SJSA1 (cell line): ENCODE measurements around the gene ITPRID1. TPM values are rescaled to one million over a fixed set of nuclear protein-coding genes. Genes with fewer than 3 reads are reported as not detected.
"Not testable (repeated sequence)": the region's sequence is repeated elsewhere in the genome, so short reads cannot be mapped to it uniquely, and the experiment has no call there.

Experiments
- DNase-seq, 2 experiments: peaks; one replicate each; pipeline ENCODE4 v3.0.0-alpha.2; 2015 to 2020; ENCODE audit warnings: low spot score in 2 of 2, low read depth in 1 of 2
- H3K27ac ChIP-seq: fragments of 250-450 bp; sonication (Bioruptor Pico); 2 replicates; pipeline ENCODE4 v1.5.1; 2020; ENCODE audit warnings: mild to moderate bottlenecking, moderate library complexity
- H3K27me3 ChIP-seq: fragments of 250-450 bp; sonication (Bioruptor Pico); replicated peaks from 2 replicates; pipeline ENCODE4 v1.5.1; 2020; ENCODE audit warnings: mild to moderate bottlenecking, moderate library complexity
- H3K36me3 ChIP-seq: fragments of 250-450 bp; sonication (Bioruptor Pico); 2 replicates; pipeline ENCODE4 v1.5.1; 2020; ENCODE audit warnings: mild to moderate bottlenecking
- H3K4me1 ChIP-seq: fragments of 250-450 bp; sonication (Bioruptor Pico); replicated peaks from 2 replicates; pipeline ENCODE4 v1.6.1; 2021; ENCODE audit warnings: mild to moderate bottlenecking
- H3K4me3 ChIP-seq: fragments of 250-450 bp; sonication (Bioruptor Pico); 2 replicates; pipeline ENCODE4 v1.5.1; 2020; ENCODE audit warnings: mild to moderate bottlenecking
- H3K9me3 ChIP-seq: fragments of 250-450 bp; sonication (Bioruptor Pico); replicated peaks from 2 replicates; pipeline ENCODE4 v1.5.1; 2020; ENCODE audit warnings: mild to moderate bottlenecking
- total RNA-seq: library from RNA; depleted of rRNA; stranded (reverse); fragments of >200 nt; shearing (Covaris generic); gene quantifications from 2 replicates; pipeline ENCODE4 v1.2.3, GENCODE V29; 2014; rRNA removed

The ITPRID1 gene
- not detected in 2 replicates for total RNA-seq

GRCh38 chr7:31513790-31514189 lies at the start of gene ITPRID1:
Gene ITPRID1, plus strand, starts transcription at chr7:31514090. Its CDS starts 38,935 bp downstream, at chr7:31553025.
- Histone ChIP-seq H3K9me3 (no peaks in the 10 kb centered on the region), H3K27ac (no peak within 1 kb of the TSS), H3K36me3 (no peaks in the 10 kb centered on the region), H3K4me3 (no peak within 1 kb of the TSS), H3K27me3 (no peaks in the 10 kb centered on the region), H3K4me1 (no peaks in the 10 kb centered on the region)
- DNase-seq = no peak

- no peaks in the 10 kb centered on the region for H3K4me1 ChIP-seq
- H3K36me3 ChIP-seq = no peaks in the 10 kb centered on the region
- DNase-seq = no peak
- no peak overlapping the region for H3K4me3 ChIP-seq
- no peak overlapping the region for H3K27ac ChIP-seq
- peaks cover 10% of the 10 kb centered on the region; the same call in 1 of the 2 replicates for H3K27me3 ChIP-seq
- H3K9me3 ChIP-seq = no peaks in the 10 kb centered on the region
Measured at GRCh38 chr7:31464601-31465000, 49.3 kb upstream of the ITPRID1 start.

DNA sequence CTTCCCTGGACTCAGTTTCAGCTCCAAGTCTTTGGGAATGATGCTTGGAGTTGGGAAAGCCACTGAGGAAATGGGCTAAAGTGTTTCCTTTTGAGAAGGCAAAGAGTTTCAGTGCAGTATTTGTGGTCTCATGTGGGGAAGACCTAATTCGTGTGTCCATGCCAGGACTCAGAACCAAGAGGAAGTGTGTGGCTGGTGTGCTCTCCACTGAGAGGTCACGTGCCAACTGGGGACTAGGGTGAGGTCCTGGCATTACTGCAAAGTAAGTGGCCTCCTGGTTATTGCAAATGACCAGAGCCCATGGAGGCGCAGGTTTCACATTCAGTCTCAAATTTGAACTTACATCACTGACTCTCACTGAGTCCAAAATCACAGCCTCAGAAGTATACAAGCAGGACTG lies 48.6 kb upstream of the ITPRID1 start:
- H3K4me3 ChIP-seq = no peak overlapping the region
- H3K27me3 ChIP-seq = peaks cover 6% of the 10 kb centered on the region; the same call in 1 of the 2 replicates
- no peaks in the 10 kb centered on the region for H3K4me1 ChIP-seq
- H3K9me3 ChIP-seq = no peaks in the 10 kb centered on the region
- DNase-seq = no peak
- H3K27ac ChIP-seq = no peak overlapping the region
- no peaks in the 10 kb centered on the region for H3K36me3 ChIP-seq

DNA sequence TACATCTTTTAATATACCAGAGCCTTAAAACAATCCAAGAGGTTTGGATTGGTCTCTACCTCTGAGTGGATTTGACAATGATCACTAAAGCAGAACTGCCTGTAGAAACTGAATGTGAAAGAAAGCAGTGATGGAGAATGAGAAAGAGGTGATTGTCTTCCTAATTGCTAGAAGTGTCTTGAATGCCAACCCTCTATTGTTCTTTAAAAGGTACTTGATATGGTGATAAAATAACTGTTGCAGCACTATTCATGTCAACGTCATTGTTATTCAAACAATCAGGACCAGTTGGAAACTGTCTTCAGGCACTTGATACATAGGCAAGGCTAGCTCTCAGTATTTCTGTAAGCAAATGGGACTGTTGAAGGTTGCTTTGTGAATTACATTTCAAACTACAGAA lies 47.9 kb upstream of the ITPRID1 start:
- H3K36me3 ChIP-seq = no peaks in the 10 kb centered on the region
- no peaks in the 10 kb centered on the region for H3K4me1 ChIP-seq
- peaks cover 6% of the 10 kb centered on the region; the same call in 1 of the 2 replicates for H3K27me3 ChIP-seq
- H3K27ac ChIP-seq = no peak overlapping the region
- no peak overlapping the region for H3K4me3 ChIP-seq
- DNase-seq = no peak
- H3K9me3 ChIP-seq = no peaks in the 10 kb centered on the region

DNA sequence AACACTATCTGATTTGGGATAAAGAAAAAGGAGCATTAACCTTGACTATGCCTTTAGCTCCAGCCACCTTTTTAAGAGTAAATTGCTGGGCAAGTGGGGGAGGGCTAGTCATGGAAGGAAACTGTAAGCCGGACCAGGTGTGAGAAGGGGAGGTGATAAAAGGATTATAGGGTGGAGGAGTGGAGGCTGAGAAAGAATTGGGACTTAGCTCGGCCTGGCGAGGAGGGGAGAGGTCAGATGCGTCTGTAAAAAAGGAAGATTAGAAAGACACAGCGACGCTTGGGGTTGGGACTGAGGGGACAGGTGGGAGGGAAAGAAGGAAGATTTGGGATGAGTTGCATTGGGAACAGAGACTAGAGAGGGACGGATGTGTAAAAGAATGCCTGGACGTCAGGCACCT lies 43.0 kb upstream of the ITPRID1 start:
- not testable (repeated sequence) for H3K4me1 ChIP-seq, H3K27ac ChIP-seq, DNase-seq, H3K36me3 ChIP-seq, H3K4me3 ChIP-seq, H3K9me3 ChIP-seq, H3K27me3 ChIP-seq

DNA sequence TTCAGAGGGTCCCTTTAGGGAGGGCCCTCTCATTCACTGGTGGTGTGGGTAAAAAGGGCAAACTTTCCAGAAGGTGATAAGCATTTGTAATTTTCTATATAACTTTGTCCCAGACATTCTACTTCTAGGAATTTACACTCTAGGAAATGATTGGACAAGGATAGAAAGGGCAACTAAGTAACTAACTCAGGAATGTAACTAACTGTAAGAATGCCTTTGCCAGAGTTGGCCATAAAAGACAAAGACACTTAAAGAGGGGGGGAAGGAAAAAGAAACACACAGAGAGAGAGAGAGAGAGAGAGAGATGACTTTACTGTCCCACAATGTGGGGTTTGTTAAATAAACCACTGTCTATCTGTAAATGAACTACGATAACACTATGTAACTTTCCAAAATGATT lies 38.5 kb upstream of the ITPRID1 start:
- no peak for DNase-seq
- H3K4me1 ChIP-seq = no peaks in the 10 kb centered on the region
- no peaks in the 10 kb centered on the region for H3K27me3 ChIP-seq
- H3K4me3 ChIP-seq = no peak overlapping the region
- no peaks in the 10 kb centered on the region for H3K36me3 ChIP-seq
- no peaks in the 10 kb centered on the region for H3K9me3 ChIP-seq
- H3K27ac ChIP-seq = no peak overlapping the region

DNA sequence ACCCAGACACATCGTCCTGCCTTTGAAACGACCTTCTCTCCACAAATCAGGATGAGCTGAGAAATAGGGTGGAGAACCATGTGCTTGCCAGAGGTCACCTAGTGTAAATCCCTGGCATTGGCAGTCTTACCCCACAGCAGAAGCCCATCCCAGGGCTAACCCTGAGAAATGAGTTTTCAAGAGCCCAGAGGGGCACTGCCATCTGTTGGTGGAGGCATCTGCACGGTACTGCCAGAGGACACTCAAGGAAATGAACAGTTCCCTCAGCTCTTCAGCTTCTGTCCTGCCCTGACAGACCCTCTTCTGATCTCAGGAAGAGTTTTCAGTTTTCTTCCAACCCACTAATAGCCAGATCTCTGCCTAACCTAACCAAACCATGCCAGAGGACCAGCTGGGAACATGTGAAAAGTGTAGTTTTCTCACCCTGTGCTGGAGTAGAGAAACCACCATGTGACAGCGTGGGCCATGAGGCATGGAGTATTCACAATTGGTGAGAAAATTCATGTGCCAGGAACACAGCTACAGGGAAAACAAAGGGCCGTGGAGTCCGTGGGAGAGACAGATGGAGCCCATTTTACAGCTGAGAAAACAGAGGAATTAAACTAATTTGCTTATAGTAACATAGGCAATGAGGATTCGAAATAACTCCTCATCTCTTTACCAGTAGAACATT lies 37.7 kb upstream of the ITPRID1 start:
- H3K27ac ChIP-seq = no peak overlapping the region
- no peaks in the 10 kb centered on the region for H3K9me3 ChIP-seq
- DNase-seq = no peak
- H3K4me1 ChIP-seq = no peaks in the 10 kb centered on the region
- no peak overlapping the region for H3K4me3 ChIP-seq
- no peaks in the 10 kb centered on the region for H3K27me3 ChIP-seq
- no peaks in the 10 kb centered on the region for H3K36me3 ChIP-seq

GRCh38 chr7:31476941-31477677 lies 36.8 kb upstream of the ITPRID1 start:
- no peak overlapping the region for H3K27ac ChIP-seq
- no peaks in the 10 kb centered on the region for H3K27me3 ChIP-seq
- no peaks in the 10 kb centered on the region for H3K4me1 ChIP-seq
- DNase-seq = no peak
- H3K36me3 ChIP-seq = no peaks in the 10 kb centered on the region
- no peak overlapping the region for H3K4me3 ChIP-seq
- H3K9me3 ChIP-seq = no peaks in the 10 kb centered on the region

GRCh38 chr7:31478018-31478417 lies 35.9 kb upstream of the ITPRID1 start:
- no peak for DNase-seq
- no peaks in the 10 kb centered on the region for H3K9me3 ChIP-seq
- no peak overlapping the region for H3K4me3 ChIP-seq
- no peaks in the 10 kb centered on the region for H3K4me1 ChIP-seq
- H3K27me3 ChIP-seq = no peaks in the 10 kb centered on the region
- no peak overlapping the region for H3K27ac ChIP-seq
- H3K36me3 ChIP-seq = no peaks in the 10 kb centered on the region

GRCh38 chr7:31478721-31479120 lies 35.2 kb upstream of the ITPRID1 start:
- H3K36me3 ChIP-seq = no peaks in the 10 kb centered on the region
- no peaks in the 10 kb centered on the region for H3K27me3 ChIP-seq
- no peak for DNase-seq
- H3K4me1 ChIP-seq = no peaks in the 10 kb centered on the region
- no peaks in the 10 kb centered on the region for H3K9me3 ChIP-seq
- no peak overlapping the region for H3K4me3 ChIP-seq
- no peak overlapping the region for H3K27ac ChIP-seq

DNA sequence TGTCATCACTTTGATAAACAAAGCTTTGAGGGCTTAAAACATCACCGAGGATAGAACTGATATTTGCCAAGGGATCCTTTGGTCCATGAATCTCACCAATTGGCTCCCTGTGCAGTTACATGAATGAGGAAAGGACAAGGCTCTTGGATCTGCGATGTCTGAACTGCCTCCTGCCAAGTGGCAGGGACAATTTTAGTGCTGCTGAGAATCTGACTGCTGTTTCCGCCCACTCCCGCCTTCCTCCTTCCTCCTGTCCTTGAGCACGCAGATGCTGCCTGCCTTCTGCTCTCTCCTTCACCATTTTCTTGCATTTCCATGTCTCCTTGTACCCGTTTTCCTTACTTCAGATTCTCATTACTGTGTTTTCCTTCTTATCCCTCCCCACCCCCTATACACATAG lies 26.8 kb upstream of the ITPRID1 start:
- H3K9me3 ChIP-seq = no peaks in the 10 kb centered on the region
- H3K4me3 ChIP-seq = no peak overlapping the region
- no peaks in the 10 kb centered on the region for H3K36me3 ChIP-seq
- H3K27ac ChIP-seq = no peak overlapping the region
- no peaks in the 10 kb centered on the region; the same call in 1 of the 2 replicates for H3K27me3 ChIP-seq
- no peaks in the 10 kb centered on the region for H3K4me1 ChIP-seq
- DNase-seq = no peak

DNA sequence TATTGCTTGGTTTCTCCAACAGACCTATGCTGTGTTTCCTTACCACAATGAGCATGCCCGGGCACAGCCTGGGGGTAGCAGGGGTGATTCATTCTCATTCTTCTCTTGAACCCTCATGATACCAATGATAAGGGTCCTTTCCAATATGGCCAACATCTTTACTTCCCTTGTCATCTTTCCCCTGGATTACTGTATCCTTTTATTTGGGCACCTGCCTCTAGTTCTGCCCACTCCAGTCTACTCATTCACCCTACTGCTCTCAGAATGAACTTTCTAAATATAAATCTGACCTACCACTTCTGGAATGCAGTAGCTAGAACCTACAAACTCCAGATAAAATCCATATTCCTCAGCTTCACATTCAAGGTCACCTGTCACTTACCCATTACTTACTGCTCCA lies 26.4 kb upstream of the ITPRID1 start:
- Histone ChIP-seq H3K27ac (no peak overlapping the region), H3K4me3 (no peak overlapping the region), H3K9me3 (no peaks in the 10 kb centered on the region), H3K4me1 (no peaks in the 10 kb centered on the region), H3K36me3 (no peaks in the 10 kb centered on the region), H3K27me3 (no peaks in the 10 kb centered on the region; the same call in 1 of the 2 replicates)
- no peak for DNase-seq

GRCh38 chr7:31488562-31489203 lies 25.2 kb upstream of the ITPRID1 start:
- H3K4me1 ChIP-seq = no peaks in the 10 kb centered on the region
- H3K36me3 ChIP-seq = no peaks in the 10 kb centered on the region
- H3K27ac ChIP-seq = no peak overlapping the region
- H3K27me3 ChIP-seq = no peaks in the 10 kb centered on the region; the same call in 1 of the 2 replicates
- H3K4me3 ChIP-seq = no peak overlapping the region
- DNase-seq = peak; percentile 40 to 61
- no peaks in the 10 kb centered on the region for H3K9me3 ChIP-seq

DNA sequence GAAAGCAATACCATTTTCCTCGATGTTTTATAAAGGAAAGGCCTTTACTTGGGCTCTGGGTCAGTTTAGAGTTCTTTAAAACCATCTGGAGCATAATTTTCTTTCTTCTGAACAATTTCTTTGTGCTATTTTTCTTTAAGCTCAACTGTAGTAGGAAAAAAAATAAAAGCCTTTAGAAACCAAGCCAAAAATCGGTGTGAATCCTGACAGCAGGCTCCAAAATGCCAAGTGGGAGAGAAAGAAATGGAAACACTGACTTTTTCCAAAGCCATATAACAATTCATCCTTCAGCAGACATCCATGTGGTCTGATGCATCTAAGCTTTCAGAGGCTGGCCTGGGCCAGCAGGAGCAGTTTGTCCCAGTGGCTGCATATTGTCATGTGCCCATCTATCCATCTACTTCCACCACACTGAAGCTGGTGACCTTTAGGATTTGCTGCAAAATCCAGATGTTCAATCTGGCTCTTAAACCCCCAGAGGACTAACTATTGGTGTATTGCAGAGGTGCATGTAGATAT lies 23.0 kb upstream of the ITPRID1 start:
- Histone ChIP-seq H3K4me1 (no peaks in the 10 kb centered on the region), H3K27me3 (no peaks in the 10 kb centered on the region; the same call in 1 of the 2 replicates), H3K4me3 (no peak overlapping the region), H3K36me3 (no peaks in the 10 kb centered on the region), H3K9me3 (no peaks in the 10 kb centered on the region), H3K27ac (no peak overlapping the region)
- no peak for DNase-seq
